SK-MEL-5 (cell line): ENCODE measurements around the gene CDH7. TPM values are rescaled to one million over a fixed set of nuclear protein-coding genes. Genes with fewer than 3 reads are reported as not detected.

Experiments used
- DNase-seq: peaks from one replicate; pipeline ENCODE4 v3.0.0-alpha.2; 2016; ENCODE audit warnings: low read depth, low spot score
- in situ Hi-C: cut with HindIII; loops from 2 replicates; pipeline ENCODE4 v1.10.0; 2016; ENCODE audit warnings: low sequenced_read_pairs, high pct_unique_total_duplicates, low pct_unique_long_range_greater_than_20kb
- total RNA-seq: library from RNA; depleted of rRNA; stranded (reverse); fragments of >200 nt; shearing (Covaris generic); gene quantifications from 2 replicates; pipeline ENCODE4 v1.2.3, GENCODE V29; 2014

CDH7 gene
- total RNA-seq, 1 experiment from 2014 or later, result 3.1 TPM

GRCh38 chr18:65846107-65846506 lies 95.3 kb downstream of the CDH7 start:
- DNase-seq, result no peak
- in situ Hi-C loops, result no loop called here

DNA sequence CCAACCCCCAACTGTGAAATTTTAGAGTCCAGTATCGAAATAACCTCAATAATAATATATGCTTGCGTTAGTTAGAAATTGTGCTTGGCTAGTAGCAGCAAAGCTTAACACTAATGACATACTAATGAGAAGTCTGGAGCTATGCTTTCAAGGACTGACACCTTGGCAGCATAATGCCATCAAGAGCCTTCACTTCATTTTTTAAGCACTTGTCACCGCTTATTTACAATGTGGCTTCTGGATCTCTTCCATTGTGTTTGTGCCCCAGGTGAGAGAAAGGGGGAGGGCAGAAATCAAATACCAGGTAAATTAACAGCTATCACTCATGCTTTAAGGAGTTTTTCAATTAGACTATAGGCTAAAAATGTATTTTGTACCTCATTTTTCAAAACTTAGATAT lies 101.5 kb downstream of the CDH7 start:
- no peak for DNase-seq
- in situ Hi-C loops, result no loop called here

- DNase-seq, result no peak
- in situ Hi-C loops, result no loop called here
Measured at GRCh38 chr18:65859075-65859474, 108.3 kb downstream of the CDH7 start.

DNA sequence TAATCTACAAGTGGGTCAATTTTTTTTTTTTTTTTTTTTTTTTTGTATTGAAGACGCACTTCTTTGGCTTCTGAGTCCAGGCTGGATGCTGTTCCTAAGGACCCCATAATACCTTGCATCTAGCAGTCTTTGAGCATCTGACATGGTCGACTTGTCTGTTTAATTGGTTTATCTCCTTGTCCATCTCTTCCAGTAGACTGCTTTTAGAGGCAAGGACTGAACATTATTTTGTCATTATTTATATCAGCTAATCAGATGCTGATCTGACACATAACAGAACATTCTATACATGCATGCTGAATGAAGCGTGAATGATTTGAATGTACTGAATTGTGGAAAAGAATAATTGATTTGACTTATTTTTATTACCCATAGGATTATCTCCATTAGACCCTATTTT lies 118.7 kb downstream of the CDH7 start:
- in situ Hi-C loops, result no loop called here
- DNase-seq, result no peak

- in situ Hi-C loops, result no loop called here
- no peak for DNase-seq
Measured at GRCh38 chr18:65876310-65876709, 125.5 kb downstream of the CDH7 start.

DNA sequence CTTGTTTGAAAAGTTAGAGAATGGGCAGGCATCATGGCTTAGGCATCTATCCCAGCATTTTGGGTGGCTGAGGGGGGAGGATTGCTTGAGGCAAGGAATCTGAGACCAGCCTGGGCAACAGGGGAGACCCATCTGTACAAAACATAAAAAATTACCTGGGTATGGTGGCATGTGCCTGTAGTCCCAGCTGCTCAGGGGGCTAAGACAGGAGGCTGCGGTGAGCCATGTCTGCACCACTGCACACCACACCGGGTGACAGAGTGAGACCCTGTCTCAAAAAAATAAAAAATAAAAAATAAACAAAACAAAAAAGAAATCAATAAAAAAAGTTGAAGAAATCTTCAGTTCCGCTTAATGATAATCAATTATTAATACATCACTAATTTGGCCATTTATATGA lies 146.5 kb downstream of the CDH7 start:
- in situ Hi-C loops, result no loop called here
- no peak for DNase-seq

GRCh38 chr18:65901522-65901921 lies 150.7 kb downstream of the CDH7 start:
- in situ Hi-C loops, result no loop called here
- no peak for DNase-seq

DNA sequence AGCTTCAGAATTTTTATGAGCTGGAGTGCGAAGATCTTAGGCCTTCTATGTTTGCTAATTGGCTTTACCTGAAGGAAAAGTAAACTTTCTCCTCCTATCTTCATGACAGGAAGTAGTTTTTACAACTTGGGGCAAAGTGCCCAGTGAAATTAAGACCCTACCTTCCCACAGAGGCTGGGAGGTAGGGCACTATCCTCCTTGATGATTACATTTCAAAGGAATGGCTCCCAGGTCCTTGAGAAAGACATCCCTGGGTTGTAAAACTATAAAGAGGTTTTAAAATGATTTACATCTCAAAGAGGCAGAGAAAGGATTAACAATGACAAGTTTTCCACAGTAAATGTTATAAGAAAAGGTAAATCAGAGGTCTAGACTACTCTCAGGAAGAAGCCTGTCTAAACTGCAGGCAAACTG lies 155.8 kb downstream of the CDH7 start:
- no peak for DNase-seq
- in situ Hi-C loops, result no loop called here

DNA sequence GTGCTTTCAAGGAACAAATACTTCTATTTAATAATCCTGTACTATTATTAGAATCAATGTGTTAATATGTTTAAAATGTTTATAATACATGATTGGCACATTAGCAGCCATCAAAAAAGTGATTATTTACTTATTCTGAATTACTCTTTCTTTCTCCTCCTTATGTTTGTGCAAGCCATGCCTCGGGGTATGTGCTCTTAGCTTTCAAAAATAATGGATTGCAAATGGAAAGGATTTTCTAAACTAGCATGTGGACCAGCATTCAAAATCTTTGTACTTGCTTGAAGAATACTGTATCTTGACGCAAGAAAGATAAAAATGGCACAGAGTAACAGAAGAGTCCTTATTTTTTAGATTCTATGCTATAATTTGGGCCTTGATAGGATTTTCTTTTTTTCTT lies 156.5 kb downstream of the CDH7 start:
- in situ Hi-C loops, result no loop called here
- peak; percentile 44 for DNase-seq

DNA sequence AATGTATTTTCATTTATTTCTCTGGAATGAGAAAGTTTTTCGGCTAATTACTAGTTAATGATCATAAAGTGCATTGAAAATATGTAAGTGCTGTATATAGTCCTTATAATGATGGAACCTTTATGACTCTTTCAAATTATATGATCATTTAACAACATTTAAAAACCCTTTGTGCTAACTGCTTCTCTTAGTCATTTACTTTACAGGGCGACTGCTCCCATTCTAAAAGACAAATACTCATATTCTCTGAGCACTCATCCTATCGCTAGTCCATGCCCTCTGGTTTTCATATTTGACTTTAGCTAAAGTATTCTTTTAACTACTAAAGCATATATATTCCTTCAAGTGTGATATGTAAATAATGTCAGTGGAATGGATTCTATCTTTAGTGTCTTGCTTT lies 168.2 kb downstream of the CDH7 start:
- DNase-seq, result no peak
- in situ Hi-C loops, result no loop called here

DNA sequence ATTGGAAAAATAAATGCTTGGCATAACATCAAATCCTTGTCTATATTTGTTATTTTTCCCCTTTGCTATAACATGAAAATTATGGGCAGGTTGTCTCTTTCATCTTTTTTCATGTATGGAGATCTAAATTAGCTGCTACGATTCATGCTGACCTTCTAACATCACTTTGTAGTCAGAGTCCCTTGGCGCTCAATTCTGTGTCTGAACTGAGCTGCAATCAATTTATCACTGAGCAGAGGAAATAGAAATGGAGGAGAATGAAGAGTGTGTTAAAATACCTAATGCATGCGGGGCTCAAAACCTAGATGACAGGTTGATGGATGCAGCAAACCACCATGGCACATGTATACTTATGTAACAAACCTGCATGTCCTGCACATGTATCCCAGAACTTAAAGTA lies 168.9 kb downstream of the CDH7 start:
- DNase-seq, result no peak
- in situ Hi-C loops, result no loop called here

DNA sequence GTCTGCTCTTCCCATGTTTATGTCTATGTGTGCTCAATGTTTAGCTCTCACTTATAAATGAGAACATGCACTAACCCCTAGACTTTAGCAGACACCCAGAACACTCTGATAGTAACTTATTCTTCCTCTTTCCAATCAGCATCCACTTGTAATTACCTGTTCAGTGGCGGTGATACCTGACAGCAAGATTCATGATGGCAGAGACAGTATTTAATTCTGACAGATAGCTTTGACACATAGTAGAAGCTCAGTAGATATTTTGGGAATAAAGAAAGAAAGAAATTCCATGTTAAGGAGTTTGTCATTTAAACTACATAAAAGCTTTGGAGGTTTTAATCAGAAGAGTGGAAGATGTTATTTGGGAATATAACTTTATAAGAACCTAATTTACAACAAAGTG lies 171.3 kb downstream of the CDH7 start:
- in situ Hi-C loops, result no loop called here
- no peak for DNase-seq

DNA sequence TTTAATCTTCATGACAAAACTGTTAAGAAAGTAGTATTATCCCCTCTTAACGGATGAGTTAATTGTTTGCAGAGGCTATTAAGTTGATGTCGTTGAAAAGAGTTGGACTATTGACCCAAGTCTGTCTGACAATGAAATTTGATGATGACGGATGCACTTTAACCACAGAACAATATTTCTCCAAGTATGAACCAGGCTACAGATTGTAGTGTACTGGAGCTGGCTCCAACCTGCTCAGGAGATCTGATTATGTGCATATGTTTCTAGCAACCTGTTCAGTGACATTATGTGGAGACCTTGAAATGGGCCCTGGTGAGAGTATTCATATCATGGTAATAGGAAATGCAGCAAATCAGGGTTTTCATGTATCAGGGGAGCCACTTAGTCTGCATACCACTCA lies 174.1 kb downstream of the CDH7 start:
- DNase-seq, result no peak
- in situ Hi-C loops, result no loop called here

DNA sequence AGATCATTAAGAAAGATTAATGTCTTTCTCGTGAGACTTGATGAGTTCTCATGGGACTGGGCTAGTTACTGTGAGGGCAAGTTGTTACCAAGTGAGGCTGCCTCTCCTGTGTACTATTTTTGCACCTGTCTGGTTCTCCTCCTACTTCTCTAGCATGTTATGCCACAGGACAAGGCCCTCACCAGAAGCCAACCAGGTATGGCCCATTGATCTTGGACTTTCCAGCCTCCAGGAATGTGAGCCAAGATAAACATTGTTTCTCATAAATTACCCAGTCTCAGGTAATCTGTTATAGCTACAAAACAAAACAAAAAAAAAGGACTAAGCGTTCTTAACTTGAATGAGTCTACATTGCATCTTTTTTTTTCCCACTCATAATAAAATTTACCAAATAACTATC lies 184.1 kb downstream of the CDH7 start:
- no peak for DNase-seq
- in situ Hi-C loops, result no loop called here

DNA sequence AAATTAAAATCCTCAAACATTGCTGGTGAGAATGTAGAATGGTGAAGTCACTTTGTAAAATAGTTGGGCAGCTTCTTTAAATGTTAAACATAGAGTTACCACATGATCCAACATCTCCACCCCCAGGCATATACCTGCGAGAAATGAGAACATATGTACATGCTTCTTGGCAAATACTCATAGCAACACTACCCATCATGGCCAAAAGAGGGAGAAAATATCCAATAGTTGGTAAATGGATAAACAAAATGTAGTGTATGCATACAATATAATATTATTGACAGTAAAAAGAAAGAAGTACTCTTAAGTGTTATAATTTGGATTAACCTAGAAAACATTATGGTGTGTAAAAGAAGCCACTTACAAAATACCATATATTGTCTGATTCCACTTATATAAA lies 185.9 kb downstream of the CDH7 start:
- DNase-seq, result no peak
- in situ Hi-C loops, result no loop called here

GRCh38 chr18:65937180-65937579 lies 186.4 kb downstream of the CDH7 start:
- in situ Hi-C loops, result no loop called here
- DNase-seq, result no peak

DNA sequence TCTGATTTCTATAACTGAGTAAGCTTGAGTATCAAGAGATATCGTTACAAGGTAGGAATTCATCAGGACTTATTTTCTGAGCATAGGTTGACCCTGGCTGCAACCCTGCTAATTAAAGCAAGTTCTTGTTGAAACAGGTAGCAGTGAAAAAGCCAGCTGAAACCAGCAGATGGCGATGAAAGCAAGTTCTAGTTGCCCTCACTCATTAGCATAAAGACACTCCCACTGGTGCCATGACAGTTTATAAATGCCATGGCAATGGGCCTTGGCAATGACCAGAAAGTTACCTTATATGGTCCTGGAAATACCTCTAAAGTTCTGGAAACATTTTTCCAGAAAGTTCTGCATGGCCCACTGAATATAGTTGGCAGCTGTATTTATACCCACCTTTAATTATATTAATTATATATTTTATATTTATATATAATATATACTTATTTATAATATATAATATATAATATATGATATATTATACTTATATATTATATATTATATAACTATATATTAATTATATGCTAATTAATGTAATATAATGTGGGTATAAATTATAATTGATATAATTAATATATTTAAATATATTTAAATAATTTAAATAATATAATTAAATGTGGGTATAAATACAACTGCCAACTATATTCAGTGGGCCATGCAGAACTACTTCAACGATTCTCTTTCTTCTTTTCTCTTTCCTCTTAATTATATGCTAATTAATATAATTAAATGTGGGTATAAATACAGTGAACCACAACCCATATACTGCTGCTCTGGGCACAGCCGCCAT lies 188.0 kb downstream of the CDH7 start:
- in situ Hi-C loops, result no loop called here
- DNase-seq, result peak; percentile 86
